ENCODE data around the gene TNNI2. TPM values are rescaled to one million over a fixed set of nuclear protein-coding genes. Genes with fewer than 3 reads are reported as not detected.

Gene TNNI2
- total RNA-seq, 2 experiments from 2014 or later, result 2.5 to 14.3 TPM

DNA sequence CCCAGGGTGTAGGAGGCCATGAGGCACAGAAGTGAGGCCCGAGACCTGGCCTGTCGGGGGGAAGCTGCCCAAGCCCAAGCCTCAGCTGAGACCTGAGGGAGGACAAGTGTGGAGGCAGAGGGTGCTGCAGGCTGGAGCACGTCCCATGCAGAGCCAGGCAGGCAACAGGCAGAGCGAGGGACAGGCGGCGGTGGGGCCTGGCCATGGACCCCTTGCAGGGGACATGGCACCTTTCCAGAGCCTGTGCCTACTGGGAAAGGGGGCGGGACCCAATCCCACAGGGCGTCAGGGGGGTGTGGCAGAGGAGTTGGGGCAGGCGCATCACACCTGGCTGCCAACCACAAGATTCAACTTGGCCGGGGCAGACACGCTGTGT lies 4.3 kb downstream of the TNNI2 start:
- no peak for TF ChIP-seq EZH2phosphoT487 (IDR thresholded peaks at IDR 0.05; ENCODE audit: borderline replicate concordance, low read depth, low read length)
- POLR2A ChIA-PET, result no interaction called here
- Histone ChIP-seq H3K4me1 (ENCODE audit: insufficient read depth, low read length, poor library complexity, severe bottlenecking) (peaks cover 45% of the 10 kb centered on the region), H3K36me3 (ENCODE audit: insufficient read depth, low read length) (no peaks in the 10 kb centered on the region), H2AFZ (ENCODE audit: low read length) (no peak overlapping the region), H4K20me1 (ENCODE audit: insufficient read depth, low read length) (no peaks in the 10 kb centered on the region), H3K9me3 (ENCODE audit: low read length) (no peaks in the 10 kb centered on the region), H3K9me2 (ENCODE audit: insufficient read depth, low read length) (no peaks in the 10 kb centered on the region), H3K4me2 (ENCODE audit: low read length) (no peak overlapping the region), H3K79me2 (ENCODE audit: insufficient read depth, low read depth, low read length) (no peaks in the 10 kb centered on the region), H3K27ac (ENCODE audit: low read depth, low read length, poor library complexity, severe bottlenecking) (no peak overlapping the region), H3K4me3 (ENCODE audit: low read depth, low read length, poor library complexity, severe bottlenecking) (no peak overlapping the region)
- BruUV-seq (replicated peaks), result no TSS peak
- intact Hi-C loops (cut with micrococcal nuclease; ENCODE audit: unreplicated experiment), result no loop called here
- CTCF ChIA-PET (ENCODE audit: unreplicated experiment), result no interaction called here
- DNase-seq (ENCODE audit: low spot score), result no peak

DNA sequence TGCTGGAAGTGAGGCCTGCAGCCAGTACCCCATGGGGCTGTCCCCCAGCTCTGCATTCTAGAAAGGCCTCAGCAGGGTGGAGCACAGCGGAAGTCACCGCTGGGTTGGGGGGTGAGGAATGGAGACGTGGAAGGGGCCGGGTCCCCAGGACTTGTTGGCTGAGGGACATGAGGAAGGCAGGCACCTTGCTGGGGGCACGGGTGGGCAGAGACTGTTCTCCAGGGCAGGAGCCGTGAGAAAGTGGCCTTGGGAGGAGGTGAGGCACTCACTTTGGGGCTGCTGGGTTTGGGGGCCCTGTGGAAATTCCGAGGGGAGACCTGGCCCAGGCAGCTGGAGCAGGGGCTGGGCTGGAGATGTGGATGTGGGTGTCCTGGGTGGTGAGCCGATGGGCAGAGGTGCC lies 5.0 kb downstream of the TNNI2 start:
- no peak for TF ChIP-seq EZH2phosphoT487 (IDR thresholded peaks at IDR 0.05; ENCODE audit: borderline replicate concordance, low read depth, low read length)
- TF ChIP-seq, protein P1, sequence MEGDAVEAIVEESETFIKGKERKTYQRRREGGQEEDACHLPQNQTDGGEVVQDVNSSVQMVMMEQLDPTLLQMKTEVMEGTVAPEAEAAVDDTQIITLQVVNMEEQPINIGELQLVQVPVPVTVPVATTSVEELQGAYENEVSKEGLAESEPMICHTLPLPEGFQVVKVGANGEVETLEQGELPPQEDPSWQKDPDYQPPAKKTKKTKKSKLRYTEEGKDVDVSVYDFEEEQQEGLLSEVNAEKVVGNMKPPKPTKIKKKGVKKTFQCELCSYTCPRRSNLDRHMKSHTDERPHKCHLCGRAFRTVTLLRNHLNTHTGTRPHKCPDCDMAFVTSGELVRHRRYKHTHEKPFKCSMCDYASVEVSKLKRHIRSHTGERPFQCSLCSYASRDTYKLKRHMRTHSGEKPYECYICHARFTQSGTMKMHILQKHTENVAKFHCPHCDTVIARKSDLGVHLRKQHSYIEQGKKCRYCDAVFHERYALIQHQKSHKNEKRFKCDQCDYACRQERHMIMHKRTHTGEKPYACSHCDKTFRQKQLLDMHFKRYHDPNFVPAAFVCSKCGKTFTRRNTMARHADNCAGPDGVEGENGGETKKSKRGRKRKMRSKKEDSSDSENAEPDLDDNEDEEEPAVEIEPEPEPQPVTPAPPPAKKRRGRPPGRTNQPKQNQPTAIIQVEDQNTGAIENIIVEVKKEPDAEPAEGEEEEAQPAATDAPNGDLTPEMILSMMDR (conservative IDR thresholded peaks at IDR 0.05; ENCODE audit: low read length), result no peak
- Histone ChIP-seq H2AFZ (ENCODE audit: low read length) (no peak overlapping the region), H3K9me2 (ENCODE audit: insufficient read depth, low read length) (no peaks in the 10 kb centered on the region), H3K9me3 (ENCODE audit: low read length) (no peaks in the 10 kb centered on the region), H3K4me1 (ENCODE audit: insufficient read depth, low read length, poor library complexity, severe bottlenecking) (peaks cover 39% of the 10 kb centered on the region), H3K79me2 (ENCODE audit: insufficient read depth, low read depth, low read length) (no peaks in the 10 kb centered on the region), H3K4me2 (ENCODE audit: low read length) (no peak overlapping the region), H3K27ac (ENCODE audit: low read depth, low read length, poor library complexity, severe bottlenecking) (no peak overlapping the region), H3K4me3 (ENCODE audit: low read depth, low read length, poor library complexity, severe bottlenecking) (no peak overlapping the region), H4K20me1 (ENCODE audit: insufficient read depth, low read length) (no peaks in the 10 kb centered on the region), H3K36me3 (ENCODE audit: insufficient read depth, low read length) (no peaks in the 10 kb centered on the region)
- no peak for DNase-seq (ENCODE audit: low spot score)
- CTCF ChIA-PET (ENCODE audit: unreplicated experiment), result no interaction called here
- BruUV-seq (replicated peaks), result no TSS peak
- intact Hi-C loops (cut with micrococcal nuclease; ENCODE audit: unreplicated experiment), result no loop called here
- POLR2A ChIA-PET, result no interaction called here

DNA sequence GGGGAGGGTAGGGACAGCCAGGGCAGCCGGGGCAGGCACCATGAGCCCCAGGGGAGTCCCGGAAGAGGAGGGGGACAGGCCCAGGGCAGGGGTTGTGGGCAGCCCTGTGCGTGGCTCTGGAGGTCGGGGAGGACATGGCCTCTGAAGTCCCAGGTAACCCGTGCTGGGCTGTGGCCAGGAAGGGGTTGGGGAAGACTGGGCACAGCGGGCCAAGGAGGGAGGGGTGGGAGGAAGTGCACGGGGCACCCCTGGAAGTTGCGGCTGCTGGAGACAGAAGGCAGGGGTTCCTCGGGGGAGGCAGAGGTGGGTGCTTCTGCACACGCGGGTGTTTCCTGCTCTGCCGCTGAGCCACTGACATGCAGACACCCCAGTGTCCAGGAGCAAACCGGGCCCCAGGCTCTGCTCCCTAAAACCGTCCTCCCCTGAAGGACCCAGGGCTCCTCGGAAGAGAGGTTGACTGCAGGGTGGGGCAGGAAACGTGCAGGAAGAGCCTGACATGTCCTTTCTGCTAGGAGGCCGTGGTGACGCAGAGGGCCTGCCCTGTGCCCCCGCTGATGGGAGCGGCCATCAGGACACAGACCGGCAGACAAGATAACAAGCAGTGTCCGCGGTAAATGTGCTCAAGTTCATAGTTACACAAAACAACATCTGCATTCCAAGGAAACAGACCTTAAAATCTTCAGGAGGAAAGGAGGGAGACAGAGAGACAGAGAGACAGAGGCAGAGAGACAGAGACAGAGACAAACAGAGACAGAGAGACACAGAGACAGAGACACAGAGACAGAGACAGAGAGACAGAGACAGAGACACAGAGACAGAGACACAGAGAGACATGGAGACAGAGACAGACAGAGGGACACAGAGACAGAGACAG lies 5.7 kb downstream of the TNNI2 start:
- TF ChIP-seq EZH2phosphoT487 (IDR thresholded peaks at IDR 0.05; ENCODE audit: borderline replicate concordance, low read depth, low read length), result no peak
- intact Hi-C loops (cut with micrococcal nuclease; ENCODE audit: unreplicated experiment), result no loop called here

More for the DNA sequence above, 5.7 kb downstream of the TNNI2 start:
- Histone ChIP-seq H3K4me3 (ENCODE audit: low read depth, low read length, poor library complexity, severe bottlenecking) (no peak overlapping the region), H3K27ac (ENCODE audit: low read depth, low read length, poor library complexity, severe bottlenecking) (no peak overlapping the region), H2AFZ (ENCODE audit: low read length) (no peak overlapping the region), H3K9me3 (ENCODE audit: low read length) (no peaks in the 10 kb centered on the region), H3K79me2 (ENCODE audit: insufficient read depth, low read depth, low read length) (no peaks in the 10 kb centered on the region), H4K20me1 (ENCODE audit: insufficient read depth, low read length) (no peaks in the 10 kb centered on the region), H3K9me2 (ENCODE audit: insufficient read depth, low read length) (no peaks in the 10 kb centered on the region), H3K4me1 (ENCODE audit: insufficient read depth, low read length, poor library complexity, severe bottlenecking) (peaks cover 33% of the 10 kb centered on the region), H3K36me3 (ENCODE audit: insufficient read depth, low read length) (no peaks in the 10 kb centered on the region), H3K4me2 (ENCODE audit: low read length) (no peak overlapping the region)
- DNase-seq (ENCODE audit: low spot score), result no peak
- CTCF ChIA-PET (ENCODE audit: unreplicated experiment), result no interaction called here
- POLR2A ChIA-PET, result no interaction called here
- BruUV-seq (replicated peaks), result no TSS peak

Measured in OCI-LY7 (cell line).